Measurements from ENCODE around the gene TBCD.

Gene TBCD

GRCh38 chr17:82709024-82709675 is 42.7 kb upstream of the TBCD start:
- FAIRE-seq, result no peak
- no peak for DNase-seq (ENCODE audit: insufficient read length, low spot score)
- no peak for TF ChIP-seq CTCF (IDR thresholded peaks at IDR 0.05; ENCODE audit: insufficient read depth, missing control alignments)

GRCh38 chr17:82709676-82710498 is 42.0 kb upstream of the TBCD start:
- FAIRE-seq, result no peak

GRCh38 chr17:82710499-82711232 is 41.2 kb upstream of the TBCD start:
- DNase-seq (ENCODE audit: insufficient read length, low spot score) (no peak), FAIRE-seq (no peak)
- no peak for TF ChIP-seq CTCF (IDR thresholded peaks at IDR 0.05; ENCODE audit: insufficient read depth, missing control alignments)

More at GRCh38 chr17:82709676-82710498, 42.0 kb upstream of the TBCD start:
- TF ChIP-seq CTCF (IDR thresholded peaks at IDR 0.05; ENCODE audit: insufficient read depth, missing control alignments), result no peak
- no peak for DNase-seq (ENCODE audit: insufficient read length, low spot score)

- FAIRE-seq, result no peak
- TF ChIP-seq CTCF (IDR thresholded peaks at IDR 0.05; ENCODE audit: insufficient read depth, missing control alignments), result no peak
- DNase-seq (ENCODE audit: insufficient read length, low spot score), result no peak
Observed at GRCh38 chr17:82713071-82713723, 38.7 kb upstream of the TBCD start.

GRCh38 chr17:82716203-82717010 is 35.5 kb upstream of the TBCD start, which contains the start of gene FN3KRP:
FN3KRP (plus strand) TSS chr17:82716706; CDS start chr17:82716756, 50 bp downstream.
- no peak for FAIRE-seq

More at GRCh38 chr17:82716203-82717010, 35.5 kb upstream of the TBCD start, which contains the start of gene FN3KRP:
- TF ChIP-seq CTCF (IDR thresholded peaks at IDR 0.05; ENCODE audit: insufficient read depth, missing control alignments), result no peak
- peak; percentile 99 for DNase-seq (ENCODE audit: insufficient read length, low spot score)

All from D721Med (cell line).